Measurements from ENCODE around the gene NUDT21. TPM values are rescaled to one million over a fixed set of nuclear protein-coding genes. Genes with fewer than 3 reads are reported as not detected.

NUDT21 gene
- total RNA-seq, 2 donors from 2014 or later = 9.2 to 24.6 TPM

- Histone ChIP-seq H3K4me3 (no peak overlapping the region), H3K9me3 (no peaks in the 10 kb centered on the region), H3K36me3 (replicated peaks in 1 of 2; ENCODE audit: insufficient read depth in 1 of 2, low read depth in 2 of 2) (peaks cover 0 to 4% of the 10 kb centered on the region in 2 donors), H3K4me1 (no peaks in the 10 kb centered on the region), H3K27me3 (no peaks in the 10 kb centered on the region), H3K27ac (no peak overlapping the region)
- ATAC-seq (no peak), DNase-seq (no peak)
- 69 to 80% methylated on average over 5 of the region's 5 CpGs for WGBS, 2 donors
- intact Hi-C loops (cut with DNase I) = no loop called here
- TF ChIP-seq POLR2A (IDR thresholded peaks at IDR 0.05) = no peak
- no peak for TF ChIP-seq CTCF (IDR thresholded peaks at IDR 0.05)
Observed at GRCh38 chr16:56488035-56488434, 36.9 kb upstream of the NUDT21 start.

- intact Hi-C loops (cut with DNase I) = no loop called here
- DNase-seq = no peak
- H3K9me3 ChIP-seq = no peaks in the 10 kb centered on the region
- no peak for ATAC-seq
- H3K27me3 ChIP-seq = no peaks in the 10 kb centered on the region
- H3K4me3 ChIP-seq = no peak overlapping the region
- no peaks in the 10 kb centered on the region for H3K4me1 ChIP-seq
- peaks cover 0 to 7% of the 10 kb centered on the region in 2 donors for H3K36me3 ChIP-seq (replicated peaks in 1 of 2; ENCODE audit: insufficient read depth in 1 of 2, low read depth in 2 of 2)
- no peak for TF ChIP-seq POLR2A (IDR thresholded peaks at IDR 0.05)
- no peak for TF ChIP-seq CTCF (IDR thresholded peaks at IDR 0.05)
- no peak overlapping the region for H3K27ac ChIP-seq
Observed at GRCh38 chr16:56483394-56483793, 32.3 kb upstream of the NUDT21 start.

DNA sequence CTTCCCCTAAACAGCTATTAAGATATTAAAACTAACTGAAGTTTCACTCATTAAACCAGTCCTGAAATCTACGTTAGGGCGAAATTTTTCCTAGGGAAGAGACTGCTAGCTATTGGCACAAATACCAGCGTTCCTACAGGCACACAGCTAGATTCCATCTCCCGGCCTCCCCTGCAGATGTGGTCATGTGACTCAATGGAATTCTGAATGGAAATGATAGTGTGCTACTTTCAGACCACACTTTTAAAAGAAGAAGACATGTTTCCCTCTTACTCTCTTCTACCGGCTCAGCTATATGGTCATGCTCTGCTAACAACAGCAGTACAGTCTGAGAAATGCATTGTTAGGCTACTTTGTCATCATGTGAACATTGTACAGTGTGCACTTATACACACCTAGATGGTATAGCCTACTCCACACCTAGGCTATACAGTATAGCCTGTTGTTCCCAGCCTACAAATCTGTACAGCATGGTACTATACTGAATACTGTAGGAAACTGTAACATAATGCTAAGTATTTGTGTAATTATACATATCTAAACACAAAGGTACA lies 31.6 kb upstream of the NUDT21 start:
- 85 to 98% methylated on average over 5 of the region's 5 CpGs for WGBS, 2 donors
- no peak overlapping the region for H3K27ac ChIP-seq
- H3K4me3 ChIP-seq = no peak overlapping the region
- ATAC-seq = no peak
- H3K36me3 ChIP-seq (replicated peaks in 1 of 2; ENCODE audit: insufficient read depth in 1 of 2, low read depth in 2 of 2) = peaks cover 0 to 7% of the 10 kb centered on the region in 2 donors
- no peaks in the 10 kb centered on the region for H3K4me1 ChIP-seq
- TF ChIP-seq CTCF (IDR thresholded peaks at IDR 0.05) (no peak), POLR2A (IDR thresholded peaks at IDR 0.05) (no peak)
- no peak for DNase-seq
- H3K9me3 ChIP-seq = no peaks in the 10 kb centered on the region
- no peaks in the 10 kb centered on the region for H3K27me3 ChIP-seq
- intact Hi-C loops (cut with DNase I) = no loop called here

- TF ChIP-seq CTCF (IDR thresholded peaks at IDR 0.05) (no peak), POLR2A (IDR thresholded peaks at IDR 0.05) (no peak)
- Histone ChIP-seq H3K4me3 (no peak overlapping the region), H3K4me1 (no peaks in the 10 kb centered on the region), H3K9me3 (no peaks in the 10 kb centered on the region), H3K27me3 (no peaks in the 10 kb centered on the region), H3K36me3 (replicated peaks in 1 of 2; ENCODE audit: insufficient read depth in 1 of 2, low read depth in 2 of 2) (peaks cover 0 to 13% of the 10 kb centered on the region in 2 donors), H3K27ac (no peak overlapping the region)
- ATAC-seq (no peak), DNase-seq (no peak)
- intact Hi-C loops (cut with DNase I) = no loop called here
- 95 to 96% methylated on average over 2 of the region's 2 CpGs for WGBS, 2 donors
Observed at GRCh38 chr16:56481468-56482122, 30.5 kb upstream of the NUDT21 start.
